Right lobe of liver (tissue), 6 donors: Measurements from ENCODE around the gene GON7. TPM values are rescaled to one million over a fixed set of nuclear protein-coding genes. Genes with fewer than 3 reads are reported as not detected.

Experiments
- ATAC-seq, 4 donors: fragments of 200-7000 bp; cut with Tn5 transposase; one replicate each; pipeline ENCODE4 v1.9.1; 2020; ENCODE audit warnings: mild to moderate bottlenecking in 4 of 4, moderate library complexity in 4 of 4
- DNase-seq, 3 donors: peaks; one replicate each; pipeline ENCODE4 v3.0.0-alpha.2; 2020
- H3K27ac ChIP-seq, 3 donors: fragments of 200-600 bp; one replicate each; pipeline ENCODE4 v1.8.0; 2022
- H3K27me3 ChIP-seq, 2 donors: fragments of 200-600 bp; one replicate each; pipeline ENCODE4 v1.8.0; 2022
- H3K36me3 ChIP-seq, 4 donors: fragments of 200-600 bp; sonication (generic) in 1 of 4; one replicate each; pipeline versions ENCODE4 v1.5.1 to v1.8.0; 2017 to 2022; ENCODE audit warnings: control low read depth in 1 of 4
- H3K4me1 ChIP-seq, 4 donors: fragments of 200-600 bp; sonication (generic) in 1 of 4; one replicate each; pipeline versions ENCODE4 v1.5.1 to v1.8.0; 2017 to 2022; ENCODE audit warnings: control low read depth in 1 of 4
- H3K4me3 ChIP-seq, 3 donors: fragments of 200-600 bp; one replicate each; pipeline ENCODE4 v1.8.0; 2022
- H3K9me3 ChIP-seq, 4 donors: fragments of 200-600 bp; sonication (generic) in 1 of 4; one replicate each; pipeline versions ENCODE4 v1.5.1 to v1.8.0; 2017 to 2022; ENCODE audit warnings: control low read depth in 1 of 4
- CTCF ChIP-seq, 4 donors: fragments of 200-600 bp in 3 of 4; fragments of 450-650 bp in 1 of 4; IDR thresholded peaks; one replicate each; pipeline versions ENCODE4 v1.5.1 to v1.8.0; 2016 to 2022; ENCODE audit warnings: antibody characterized with exemption in 4 of 4, mild to moderate bottlenecking in 2 of 4
- POLR2A ChIP-seq: fragments of 450-650 bp; IDR thresholded peaks from one replicate; pipeline ENCODE4 v1.6.1; 2017; ENCODE audit warnings: antibody characterized with exemption, mild to moderate bottlenecking
- WGBS: methylation state at CpG from one replicate; pipeline ENCODE4 v1.1.6; 2018; ENCODE audit warnings: low coverage, low lambda C conversion rate; ENCODE audit not compliant: insufficient coverage; ENCODE audit errors: missing lambda C conversion rate; 5-methylcytosine and 5-hydroxymethylcytosine counted together
- intact Hi-C, 2 donors: fragments of 100-400 bp; cut with DNase I; formaldehyde crosslinking; loops; one replicate each; pipeline versions ENCODE4 v1.11.2 to v1.14.1; 2022
- long read RNA-seq: library from polyadenylated mRNA; unstranded; transcript quantifications from one replicate; pipeline ENCODE4 v2.0.0, GENCODE V29; 2019
- total RNA-seq, 6 experiments: library from RNA; depleted of rRNA in 2 of 6; stranded (reverse); fragments of >200 nt in 2 of 6; fragmentation: NEBNext Ultra II Directional in 3 of 6; extraction: Animal tissue kit (Norgen Biotek cat#: 25700) in 3 of 6; gene quantifications; one replicate each; pipeline versions ENCODE4 v1.1.0 to v1.2.4, GENCODE V29; 2016 to 2023
- donor health status: DM: no; HTN: yes; CAD: no.
- donor health status: DM: no; HTN: no; CAD: no.
- donor health status: DM: no; HTN: no; CAD: no.
- donor health status: DM: no; HTN: yes; CAD: no.
- donor health status: DM: no; HTN: yes; CAD: no.

GON7 gene
- 1 to 10 TPM; 4.1 to 9.0 (median 5.6) TPM for total RNA-seq
- long read RNA-seq, partial matches to known transcripts = 0 of 3 reads
- long read RNA-seq, other reads (novel, unspliced or antisense) = 0 of 3 reads

- no peaks in the 10 kb centered on the region for H3K27me3 ChIP-seq
- no peaks in the 10 kb centered on the region for H3K9me3 ChIP-seq
- H3K27ac ChIP-seq = peak within 1 kb of the TSS; percentile 30 to 77 (median 56)
- peak within 1 kb of the TSS; percentile 91 to 99 (median 95) for H3K4me3 ChIP-seq
- H3K4me1 ChIP-seq = peaks cover 0 to 18% (median 0%) of the 10 kb centered on the region in 4 donors
- TF ChIP-seq CTCF (IDR thresholded peaks at IDR 0.05) (peak; percentile 38 to 59 (median 47)), POLR2A (peak; percentile 85)
- WGBS = 0% methylated on average over 16 of the region's 65 CpGs
- ATAC-seq (peak; percentile 98 to 99 (median 99)), DNase-seq (peak; percentile 94 to 97 (median 96))
- intact Hi-C loops = no loop called here
- peaks cover 0 to 16% (median 2%) of the 10 kb centered on the region in 4 donors for H3K36me3 ChIP-seq
These were observed at the start of gene GON7, which contains the start of gene UBR7 for GRCh38 chr14:93206793-93207467. GON7 (minus strand) TSS chr14:93207065; CDS start chr14:93207037, 28 bp downstream. UBR7 (plus strand) TSS chr14:93207256; CDS start chr14:93207292, 36 bp downstream.

GRCh38 chr14:93249128-93249831, 42.4 kb upstream of the GON7 start:
- DNase-seq (no peak), ATAC-seq (no peak)
- TF ChIP-seq CTCF (IDR thresholded peaks at IDR 0.05) (no peak), POLR2A (no peak)
- Histone ChIP-seq H3K27me3 (no peaks in the 10 kb centered on the region), H3K9me3 (no peaks in the 10 kb centered on the region), H3K4me1 (no peaks in the 10 kb centered on the region), H3K27ac (no peak overlapping the region), H3K4me3 (no peak overlapping the region), H3K36me3 (peaks cover 5 to 24% (median 16%) of the 10 kb centered on the region in 4 donors)
- WGBS = 95% methylated on average over 7 of the region's 7 CpGs
- intact Hi-C loops = no loop called here

GRCh38 chr14:93246534-93246933, 39.7 kb upstream of the GON7 start:
- no peak for ATAC-seq
- intact Hi-C loops = no loop called here
- no peak overlapping the region for H3K27ac ChIP-seq
- no peaks in the 10 kb centered on the region for H3K27me3 ChIP-seq
- TF ChIP-seq CTCF (IDR thresholded peaks at IDR 0.05) (no peak), POLR2A (no peak)
- H3K9me3 ChIP-seq = no peaks in the 10 kb centered on the region
- DNase-seq = no peak
- H3K4me1 ChIP-seq = no peaks in the 10 kb centered on the region
- peaks cover 5 to 45% (median 17%) of the 10 kb centered on the region in 4 donors for H3K36me3 ChIP-seq
- no peak overlapping the region for H3K4me3 ChIP-seq

GRCh38 chr14:93245764-93246420, 39.0 kb upstream of the GON7 start:
- H3K9me3 ChIP-seq = no peaks in the 10 kb centered on the region
- peak in 1 of 4 donors; percentile 45 for ATAC-seq
- TF ChIP-seq CTCF (IDR thresholded peaks at IDR 0.05) (no peak), POLR2A (no peak)
- no peaks in the 10 kb centered on the region for H3K27me3 ChIP-seq
- intact Hi-C loops = no loop called here
- no peak overlapping the region for H3K4me3 ChIP-seq
- no peak overlapping the region for H3K27ac ChIP-seq
- H3K36me3 ChIP-seq = peaks cover 5 to 44% (median 16%) of the 10 kb centered on the region in 4 donors
- 76% methylated on average over 8 of the region's 10 CpGs for WGBS
- no peak for DNase-seq
- no peaks in the 10 kb centered on the region for H3K4me1 ChIP-seq
